ENCODE measurements around the gene SLC28A2. TPM values are rescaled to one million over a fixed set of nuclear protein-coding genes. Genes with fewer than 3 reads are reported as not detected.
"Not testable (repeated sequence)": the region's sequence is repeated elsewhere in the genome, so short reads cannot be mapped to it uniquely, and the experiment has no call there.

Gene SLC28A2
- total and polyA plus RNA-seq, 5 donors from 2014 or later = not detected

GRCh38 chr15:45242289-45242688 lies 9.7 kb upstream of the SLC28A2 start:
- Mint-ChIP-seq H3K4me3 (no peak overlapping the region), H3K36me3 (no peaks in the 10 kb centered on the region), H3K9me3 (peaks cover 5 to 74% (median 17%) of the 10 kb centered on the region in 7 donors), H3K4me1 (no peaks in the 10 kb centered on the region), H3K27me3 (no peaks in the 10 kb centered on the region), H3K27ac (no peak overlapping the region)
- Histone ChIP-seq H3K36me3 (ENCODE audit: control insufficient read depth, insufficient read depth, low read length) (no peaks in the 10 kb centered on the region), H3K27me3 (ENCODE audit: control insufficient read depth, insufficient read depth, low read length) (no peaks in the 10 kb centered on the region), H3K9me3 (ENCODE audit: control insufficient read depth in 2 of 2, low read length in 2 of 2) (peaks cover 59 to 70% of the 10 kb centered on the region in 2 experiments), H3K27ac (ENCODE audit: insufficient read depth, low read length, poor library complexity, severe bottlenecking) (no peak overlapping the region), H3K4me3 (ENCODE audit: low read depth, low read length) (no peak overlapping the region), H3K4me1 (ENCODE audit: control insufficient read depth, insufficient read depth, low read length, poor library complexity, severe bottlenecking) (no peaks in the 10 kb centered on the region)
- no peak for ATAC-seq (ENCODE audit: low read depth in 2 of 2)
- peak in 1 of 3 donors; percentile 20 for DNase-seq

- H3K36me3 Mint-ChIP-seq = peaks cover 7% of the 10 kb centered on the region
- H3K4me1 ChIP-seq (ENCODE audit: control insufficient read depth, insufficient read depth, low read length, poor library complexity, severe bottlenecking) = no peaks in the 10 kb centered on the region
These were observed 2.8 kb upstream of the SLC28A2 start for GRCh38 chr15:45249125-45249780.

GRCh38 chr15:45253330-45253729 lies 1.3 kb downstream of the SLC28A2 start:
- Mint-ChIP-seq H3K27me3 (no peaks in the 10 kb centered on the region), H3K36me3 (peaks cover 7% of the 10 kb centered on the region), H3K27ac (no peak overlapping the region), H3K4me3 (no peak overlapping the region), H3K4me1 (no peaks in the 10 kb centered on the region), H3K9me3 (peaks cover 0 to 3% (median 2%) of the 10 kb centered on the region in 7 donors)
- H3K4me3 ChIP-seq (ENCODE audit: low read depth, low read length) = no peak overlapping the region
- ATAC-seq (ENCODE audit: low read depth in 2 of 2) = no peak
- H3K4me1 ChIP-seq (ENCODE audit: control insufficient read depth, insufficient read depth, low read length, poor library complexity, severe bottlenecking) = no peaks in the 10 kb centered on the region
- H3K27ac ChIP-seq (ENCODE audit: insufficient read depth, low read length, poor library complexity, severe bottlenecking) = no peak overlapping the region
- H3K36me3 ChIP-seq (ENCODE audit: control insufficient read depth, insufficient read depth, low read length) = no peaks in the 10 kb centered on the region
- H3K27me3 ChIP-seq (ENCODE audit: control insufficient read depth, insufficient read depth, low read length) = no peaks in the 10 kb centered on the region
- peak in 1 of 3 donors; percentile 16 for DNase-seq
- H3K9me3 ChIP-seq (ENCODE audit: control insufficient read depth in 2 of 2, low read length in 2 of 2) = no peaks in the 10 kb centered on the region

More at GRCh38 chr15:45249125-45249780, 2.8 kb upstream of the SLC28A2 start:
- Histone ChIP-seq H3K36me3 (ENCODE audit: control insufficient read depth, insufficient read depth, low read length) (no peaks in the 10 kb centered on the region), H3K27me3 (ENCODE audit: control insufficient read depth, insufficient read depth, low read length) (no peaks in the 10 kb centered on the region), H3K4me3 (ENCODE audit: low read depth, low read length) (no peak overlapping the region), H3K27ac (ENCODE audit: insufficient read depth, low read length, poor library complexity, severe bottlenecking) (no peak overlapping the region), H3K9me3 (ENCODE audit: control insufficient read depth in 2 of 2, low read length in 2 of 2) (peaks cover 11 to 14% of the 10 kb centered on the region in 2 experiments)
- H3K4me1 Mint-ChIP-seq = no peaks in the 10 kb centered on the region
- H3K27me3 Mint-ChIP-seq = no peaks in the 10 kb centered on the region
- no peak overlapping the region for H3K27ac Mint-ChIP-seq
- DNase-seq (no peak), ATAC-seq (ENCODE audit: low read depth in 2 of 2) (no peak)
- H3K9me3 Mint-ChIP-seq = peaks cover 5 to 15% (median 11%) of the 10 kb centered on the region in 7 donors
- H3K4me3 Mint-ChIP-seq = no peak overlapping the region

- H3K4me3 Mint-ChIP-seq = no peak overlapping the region
- H3K27me3 Mint-ChIP-seq = no peaks in the 10 kb centered on the region
- H3K9me3 Mint-ChIP-seq = peaks cover 0 to 3% (median 3%) of the 10 kb centered on the region in 7 donors
- Histone ChIP-seq H3K27ac (ENCODE audit: insufficient read depth, low read length, poor library complexity, severe bottlenecking) (no peak overlapping the region), H3K4me1 (ENCODE audit: control insufficient read depth, insufficient read depth, low read length, poor library complexity, severe bottlenecking) (no peaks in the 10 kb centered on the region), H3K4me3 (ENCODE audit: low read depth, low read length) (no peak overlapping the region), H3K27me3 (ENCODE audit: control insufficient read depth, insufficient read depth, low read length) (no peaks in the 10 kb centered on the region), H3K36me3 (ENCODE audit: control insufficient read depth, insufficient read depth, low read length) (no peaks in the 10 kb centered on the region), H3K9me3 (ENCODE audit: control insufficient read depth in 2 of 2, low read length in 2 of 2) (peaks cover 0 to 4% of the 10 kb centered on the region in 2 experiments)
- H3K36me3 Mint-ChIP-seq = peaks cover 7% of the 10 kb centered on the region
- H3K27ac Mint-ChIP-seq = no peak overlapping the region
- H3K4me1 Mint-ChIP-seq = no peaks in the 10 kb centered on the region
- ATAC-seq (ENCODE audit: low read depth in 2 of 2) (no peak), DNase-seq (no peak)
These were observed 2.4 kb downstream of the SLC28A2 start for GRCh38 chr15:45254405-45254804.

- H3K27me3 ChIP-seq (ENCODE audit: control insufficient read depth, insufficient read depth, low read length); H3K9me3 Mint-ChIP-seq; ATAC-seq (ENCODE audit: low read depth in 2 of 2); DNase-seq; H3K4me3 Mint-ChIP-seq; H3K27ac ChIP-seq (ENCODE audit: insufficient read depth, low read length, poor library complexity, severe bottlenecking); H3K4me1 Mint-ChIP-seq; H3K27me3 Mint-ChIP-seq; H3K27ac Mint-ChIP-seq; H3K36me3 Mint-ChIP-seq; H3K9me3 ChIP-seq (ENCODE audit: control insufficient read depth in 2 of 2, low read length in 2 of 2); H3K4me1 ChIP-seq (ENCODE audit: control insufficient read depth, insufficient read depth, low read length, poor library complexity, severe bottlenecking); H3K4me3 ChIP-seq (ENCODE audit: low read depth, low read length); H3K36me3 ChIP-seq (ENCODE audit: control insufficient read depth, insufficient read depth, low read length): not testable (repeated sequence)
These were observed 2.8 kb downstream of the SLC28A2 start for GRCh38 chr15:45254824-45255223.

- H3K27me3 Mint-ChIP-seq = peaks cover 8% of the 10 kb centered on the region
These were observed 7.8 kb downstream of the SLC28A2 start for GRCh38 chr15:45259796-45260195.

GRCh38 chr15:45262906-45263461 lies 10.9 kb downstream of the SLC28A2 start:
- Histone ChIP-seq H3K4me1 (ENCODE audit: control insufficient read depth, insufficient read depth, low read length, poor library complexity, severe bottlenecking) (no peaks in the 10 kb centered on the region), H3K4me3 (ENCODE audit: low read depth, low read length) (no peak overlapping the region), H3K27me3 (ENCODE audit: control insufficient read depth, insufficient read depth, low read length) (peaks cover 5% of the 10 kb centered on the region), H3K36me3 (ENCODE audit: control insufficient read depth, insufficient read depth, low read length) (no peaks in the 10 kb centered on the region), H3K27ac (ENCODE audit: insufficient read depth, low read length, poor library complexity, severe bottlenecking) (no peak overlapping the region), H3K9me3 (ENCODE audit: control insufficient read depth in 2 of 2, low read length in 2 of 2) (peaks cover 0 to 4% of the 10 kb centered on the region in 2 experiments)
- no peak overlapping the region for H3K4me3 Mint-ChIP-seq
- DNase-seq = no peak
- no peak for ATAC-seq (ENCODE audit: low read depth in 2 of 2)
- H3K27me3 Mint-ChIP-seq = peaks cover 8% of the 10 kb centered on the region
- no peaks in the 10 kb centered on the region for H3K36me3 Mint-ChIP-seq
- peaks cover 0 to 5% (median 0%) of the 10 kb centered on the region in 7 donors for H3K9me3 Mint-ChIP-seq
- no peak overlapping the region for H3K27ac Mint-ChIP-seq
- H3K4me1 Mint-ChIP-seq = no peaks in the 10 kb centered on the region

More at GRCh38 chr15:45259796-45260195, 7.8 kb downstream of the SLC28A2 start:
- peaks cover 2% of the 10 kb centered on the region for H3K27me3 ChIP-seq (ENCODE audit: control insufficient read depth, insufficient read depth, low read length)
- no peaks in the 10 kb centered on the region for H3K36me3 ChIP-seq (ENCODE audit: control insufficient read depth, insufficient read depth, low read length)
- no peak overlapping the region for H3K4me3 ChIP-seq (ENCODE audit: low read depth, low read length)
- H3K27ac ChIP-seq (ENCODE audit: insufficient read depth, low read length, poor library complexity, severe bottlenecking) = no peak overlapping the region
- H3K4me1 ChIP-seq (ENCODE audit: control insufficient read depth, insufficient read depth, low read length, poor library complexity, severe bottlenecking) = no peaks in the 10 kb centered on the region
- peaks cover 0 to 5% (median under 1%) of the 10 kb centered on the region in 7 donors for H3K9me3 Mint-ChIP-seq
- no peaks in the 10 kb centered on the region for H3K36me3 Mint-ChIP-seq
- H3K9me3 ChIP-seq (ENCODE audit: control insufficient read depth in 2 of 2, low read length in 2 of 2) = peaks cover 0 to 4% of the 10 kb centered on the region in 2 experiments
- ATAC-seq (ENCODE audit: low read depth in 2 of 2) (no peak), DNase-seq (no peak)
- H3K27ac Mint-ChIP-seq = no peak overlapping the region
- H3K4me3 Mint-ChIP-seq = no peak overlapping the region
- H3K4me1 Mint-ChIP-seq = no peaks in the 10 kb centered on the region

GRCh38 chr15:45263854-45264253 lies 11.8 kb downstream of the SLC28A2 start:
- Mint-ChIP-seq H3K27me3 (peaks cover 8% of the 10 kb centered on the region), H3K4me1 (no peaks in the 10 kb centered on the region), H3K36me3 (no peaks in the 10 kb centered on the region), H3K27ac (no peak overlapping the region), H3K4me3 (no peak overlapping the region), H3K9me3 (peaks cover 0 to 3% (median 0%) of the 10 kb centered on the region in 7 donors)
- peaks cover 5% of the 10 kb centered on the region for H3K27me3 ChIP-seq (ENCODE audit: control insufficient read depth, insufficient read depth, low read length)
- ATAC-seq (ENCODE audit: low read depth in 2 of 2) (no peak), DNase-seq (no peak)
- H3K4me1 ChIP-seq (ENCODE audit: control insufficient read depth, insufficient read depth, low read length, poor library complexity, severe bottlenecking) = no peaks in the 10 kb centered on the region
- H3K27ac ChIP-seq (ENCODE audit: insufficient read depth, low read length, poor library complexity, severe bottlenecking) = no peak overlapping the region
- no peak overlapping the region for H3K4me3 ChIP-seq (ENCODE audit: low read depth, low read length)
- H3K36me3 ChIP-seq (ENCODE audit: control insufficient read depth, insufficient read depth, low read length) = no peaks in the 10 kb centered on the region
- peaks cover 0 to under 1% of the 10 kb centered on the region in 2 experiments for H3K9me3 ChIP-seq (ENCODE audit: control insufficient read depth in 2 of 2, low read length in 2 of 2)

All from CD4-positive, CD25-positive, alpha-beta regulatory T cell (primary cell).